GM12878 (cell line): Measurements from ENCODE around the gene DCST1. TPM values are rescaled to one million over a fixed set of nuclear protein-coding genes. Genes with fewer than 3 reads are reported as not detected.

Source experiments
- CBFB ChIP-seq: IDR thresholded peaks from 2 replicates; pipeline ENCODE4 v1.6.1; 2016; ENCODE audit warnings: antibody characterized with exemption, low read depth
- FOS ChIP-seq: IDR thresholded peaks from 3 replicates; pipeline ENCODE4 v1.6.1; 2011; ENCODE audit warnings: borderline replicate concordance; ENCODE audit not compliant: insufficient read length; ENCODE audit errors: extremely low read depth
- IRF3 ChIP-seq: fragments of 450-650 bp; IDR thresholded peaks from 2 replicates; pipeline ENCODE4 v1.6.1; 2014; ENCODE audit warnings: mild to moderate bottlenecking
- PAX5 ChIP-seq: IDR thresholded peaks from 2 replicates; pipeline ENCODE4 v1.6.1; 2011; ENCODE audit warnings: low read depth, low read length, borderline replicate concordance
- POLR2AphosphoS2 ChIP-seq: IDR thresholded peaks from 2 replicates; pipeline ENCODE4 v1.6.1; 2011; ENCODE audit warnings: low read depth, mild to moderate bottlenecking, low read length, improper control_type of control experiment, moderate library complexity
- polyA plus RNA-seq, 11 experiments: library from polyadenylated mRNA; depleted of rRNA in 4 of 11; unstranded in 6 of 11; stranded (reverse) in 5 of 11; fragments of >200 nt; fragmentation: Nextera tagmentation in 4 of 11; fragmentation: Illumina TruSeq in 1 of 11; extraction: Ambion mirVana in 4 of 11; extraction: Trizol in 1 of 11; gene quantifications; 1 replicate in 1 of 11; 2 replicates in 10 of 11; pipeline versions ENCODE4 v1.2.1 to v1.2.3, GENCODE V29; 2011 to 2016; ENCODE audit warnings: inconsistent platforms in 2 of 11, missing spikeins in 2 of 11, low read depth in 1 of 11
- total RNA-seq, 4 experiments: library from RNA; depleted of rRNA in 3 of 4; stranded (reverse); fragments of >200 nt in 3 of 4; fragmentation: Illumina TruSeq in 1 of 4; extraction: Trizol in 1 of 4; gene quantifications; 2 replicates each; pipeline versions ENCODE4 v1.2.1 to v1.2.3, GENCODE V29; 2013 to 2021
- TF ChIP-seq, protein P1 (sequence below): IDR thresholded peaks from 2 replicates; pipeline ENCODE4 v1.6.1; 2012; ENCODE audit warnings: mild to moderate bottlenecking, low read depth, low read length
- TF ChIP-seq, protein P2 (sequence below): fragments of 450-650 bp; IDR thresholded peaks from 2 replicates; pipeline ENCODE4 v1.6.1; 2018; ENCODE audit warnings: borderline replicate concordance, mild to moderate bottlenecking; ENCODE audit not compliant: partially characterized antibody

Gene DCST1
- total and polyA plus RNA-seq, 10 of the 15 experiments (the other 5 are each of a cell fraction or from before 2014, with no cell fraction given), result not detected

DNA sequence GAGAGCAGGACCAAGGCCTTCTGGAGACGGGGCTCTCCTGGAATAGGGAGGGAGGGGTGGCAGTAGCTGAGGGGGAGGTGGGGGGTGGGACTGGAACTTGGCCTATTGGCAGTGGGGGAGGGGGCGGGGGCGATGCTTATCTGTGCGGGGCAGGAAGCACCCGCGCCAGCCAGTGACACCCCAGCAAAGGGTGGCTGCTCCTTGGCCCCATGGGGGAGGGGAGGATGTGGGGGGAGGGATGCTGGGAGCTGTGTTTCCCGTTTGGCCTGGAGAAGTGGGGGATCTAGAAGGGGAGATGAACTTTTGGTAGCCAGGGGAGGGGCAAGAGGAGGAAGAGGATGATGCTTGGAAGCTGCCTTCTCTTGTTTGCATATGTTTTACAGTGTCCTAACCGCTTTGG is 20.0 kb upstream of the DCST1 start (continued):
- TF ChIP-seq IRF3, result no peak
- no peak for TF ChIP-seq CBFB
- no peak for TF ChIP-seq POLR2AphosphoS2
- TF ChIP-seq FOS, result no peak
- TF ChIP-seq PAX5, result no peak
- TF ChIP-seq, protein P1, sequence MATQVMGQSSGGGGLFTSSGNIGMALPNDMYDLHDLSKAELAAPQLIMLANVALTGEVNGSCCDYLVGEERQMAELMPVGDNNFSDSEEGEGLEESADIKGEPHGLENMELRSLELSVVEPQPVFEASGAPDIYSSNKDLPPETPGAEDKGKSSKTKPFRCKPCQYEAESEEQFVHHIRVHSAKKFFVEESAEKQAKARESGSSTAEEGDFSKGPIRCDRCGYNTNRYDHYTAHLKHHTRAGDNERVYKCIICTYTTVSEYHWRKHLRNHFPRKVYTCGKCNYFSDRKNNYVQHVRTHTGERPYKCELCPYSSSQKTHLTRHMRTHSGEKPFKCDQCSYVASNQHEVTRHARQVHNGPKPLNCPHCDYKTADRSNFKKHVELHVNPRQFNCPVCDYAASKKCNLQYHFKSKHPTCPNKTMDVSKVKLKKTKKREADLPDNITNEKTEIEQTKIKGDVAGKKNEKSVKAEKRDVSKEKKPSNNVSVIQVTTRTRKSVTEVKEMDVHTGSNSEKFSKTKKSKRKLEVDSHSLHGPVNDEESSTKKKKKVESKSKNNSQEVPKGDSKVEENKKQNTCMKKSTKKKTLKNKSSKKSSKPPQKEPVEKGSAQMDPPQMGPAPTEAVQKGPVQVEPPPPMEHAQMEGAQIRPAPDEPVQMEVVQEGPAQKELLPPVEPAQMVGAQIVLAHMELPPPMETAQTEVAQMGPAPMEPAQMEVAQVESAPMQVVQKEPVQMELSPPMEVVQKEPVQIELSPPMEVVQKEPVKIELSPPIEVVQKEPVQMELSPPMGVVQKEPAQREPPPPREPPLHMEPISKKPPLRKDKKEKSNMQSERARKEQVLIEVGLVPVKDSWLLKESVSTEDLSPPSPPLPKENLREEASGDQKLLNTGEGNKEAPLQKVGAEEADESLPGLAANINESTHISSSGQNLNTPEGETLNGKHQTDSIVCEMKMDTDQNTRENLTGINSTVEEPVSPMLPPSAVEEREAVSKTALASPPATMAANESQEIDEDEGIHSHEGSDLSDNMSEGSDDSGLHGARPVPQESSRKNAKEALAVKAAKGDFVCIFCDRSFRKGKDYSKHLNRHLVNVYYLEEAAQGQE, result no peak
- TF ChIP-seq, protein P2, sequence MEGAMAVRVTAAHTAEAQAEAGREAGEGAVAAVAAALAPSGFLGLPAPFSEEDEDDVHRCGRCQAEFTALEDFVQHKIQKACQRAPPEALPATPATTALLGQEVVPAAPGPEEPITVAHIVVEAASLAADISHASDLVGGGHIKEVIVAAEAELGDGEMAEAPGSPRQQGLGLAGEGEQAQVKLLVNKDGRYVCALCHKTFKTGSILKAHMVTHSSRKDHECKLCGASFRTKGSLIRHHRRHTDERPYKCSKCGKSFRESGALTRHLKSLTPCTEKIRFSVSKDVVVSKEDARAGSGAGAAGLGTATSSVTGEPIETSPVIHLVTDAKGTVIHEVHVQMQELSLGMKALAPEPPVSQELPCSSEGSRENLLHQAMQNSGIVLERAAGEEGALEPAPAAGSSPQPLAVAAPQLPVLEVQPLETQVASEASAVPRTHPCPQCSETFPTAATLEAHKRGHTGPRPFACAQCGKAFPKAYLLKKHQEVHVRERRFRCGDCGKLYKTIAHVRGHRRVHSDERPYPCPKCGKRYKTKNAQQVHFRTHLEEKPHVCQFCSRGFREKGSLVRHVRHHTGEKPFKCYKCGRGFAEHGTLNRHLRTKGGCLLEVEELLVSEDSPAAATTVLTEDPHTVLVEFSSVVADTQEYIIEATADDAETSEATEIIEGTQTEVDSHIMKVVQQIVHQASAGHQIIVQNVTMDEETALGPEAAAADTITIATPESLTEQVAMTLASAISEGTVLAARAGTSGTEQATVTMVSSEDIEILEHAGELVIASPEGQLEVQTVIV, result no peak
